Stimulated activated CD4-positive, alpha-beta T cell treated with anti-CD3 and anti-CD28 coated beads, TNF-alpha, amount 100 ng/mL, for 1 hour (primary cell): ENCODE measurements around the gene VDAC2.

ENCODE experiments used
- DNase-seq, 3 donors: peaks; one replicate each; pipeline ENCODE4 v3.0.0-alpha.2; 2020; ENCODE audit warnings: low read depth in 3 of 3, low spot score in 1 of 3

The VDAC2 gene

DNA sequence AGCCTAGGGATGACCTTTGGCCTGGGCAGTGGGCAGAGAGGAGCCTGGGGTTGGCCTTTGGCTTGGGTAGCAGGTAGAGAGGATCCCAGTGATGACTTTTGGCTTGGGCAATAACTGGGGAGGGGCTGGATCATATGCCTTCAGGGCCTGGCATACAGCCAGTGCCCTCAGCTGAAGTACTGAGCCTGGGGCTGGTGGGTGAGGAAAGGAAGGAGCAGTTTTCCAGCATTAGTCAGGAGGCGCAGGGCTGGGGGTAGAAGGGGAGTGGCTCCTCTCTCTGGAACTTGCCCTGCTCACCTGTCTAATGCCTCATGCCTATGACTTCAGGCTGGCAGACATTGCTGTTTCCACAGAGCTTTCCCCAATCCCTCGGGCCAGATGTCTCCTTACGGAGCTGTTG is 40.3 kb downstream of the VDAC2 start:
- no peak for DNase-seq

GRCh38 chr10:75253281-75254220 is 43.0 kb downstream of the VDAC2 start:
- DNase-seq: no peak

GRCh38 chr10:75254739-75255138 is 44.1 kb downstream of the VDAC2 start:
- no peak for DNase-seq

DNA sequence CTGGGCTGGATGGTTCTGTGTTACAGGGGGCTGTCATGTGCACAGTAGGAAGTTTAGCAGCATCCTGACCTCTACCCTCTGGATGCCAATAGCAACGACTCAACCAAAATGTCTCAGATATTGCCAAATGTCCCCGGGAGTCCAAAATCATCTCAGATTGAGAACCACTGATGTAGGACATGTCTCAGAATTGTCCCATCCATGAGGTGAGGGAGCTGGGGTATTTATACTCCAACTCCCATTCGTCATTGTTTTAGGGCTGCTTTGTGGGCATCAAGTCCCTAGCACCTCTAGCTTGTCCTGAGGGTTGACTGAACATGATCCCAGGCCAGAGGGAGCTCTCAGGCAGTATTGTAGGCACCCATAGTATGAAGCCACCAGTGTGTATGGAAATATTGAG is 50.4 kb downstream of the VDAC2 start:
- no peak for DNase-seq

DNA sequence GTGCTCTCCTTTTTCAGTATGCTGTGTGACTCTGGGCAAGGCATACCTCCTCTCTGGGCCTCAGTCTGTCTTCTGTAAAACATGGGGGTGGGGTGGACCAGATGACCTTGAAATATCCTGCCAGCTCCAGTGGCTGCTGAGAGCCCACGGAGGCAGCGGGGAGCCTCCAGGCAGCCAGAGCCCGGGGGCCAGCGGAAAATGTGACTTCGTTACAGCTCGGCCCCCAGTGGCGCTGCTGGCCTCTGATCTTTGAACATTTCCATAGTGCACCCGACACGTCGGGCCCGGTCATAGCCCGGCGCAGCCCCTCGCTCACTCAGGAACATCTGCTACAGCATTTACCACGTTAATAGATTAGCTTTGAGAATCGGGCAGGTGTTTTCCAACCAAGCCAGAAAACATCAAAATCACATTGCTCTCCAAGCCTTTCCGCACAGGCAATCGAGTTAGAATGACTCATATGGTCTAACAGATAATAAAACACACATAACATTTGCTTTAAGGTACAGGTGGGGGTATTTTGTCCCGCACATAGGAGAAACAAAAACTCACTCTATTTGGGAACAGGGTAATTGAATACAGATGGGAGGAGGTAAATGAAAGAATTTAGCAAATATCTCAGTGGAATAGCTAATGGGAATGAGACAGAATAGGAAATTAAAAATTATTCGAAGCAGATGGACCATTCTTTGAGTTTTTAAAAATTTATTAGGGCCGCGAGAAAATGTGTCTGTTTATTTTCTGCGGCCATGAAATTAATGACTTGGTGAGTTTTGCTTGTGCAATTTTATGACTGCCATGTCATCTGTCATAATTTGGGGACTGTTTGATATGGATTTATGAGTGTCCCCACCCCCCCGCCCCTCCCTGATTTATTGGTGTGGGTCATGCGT is 51.5 kb downstream of the VDAC2 start:
- no peak for DNase-seq

DNA sequence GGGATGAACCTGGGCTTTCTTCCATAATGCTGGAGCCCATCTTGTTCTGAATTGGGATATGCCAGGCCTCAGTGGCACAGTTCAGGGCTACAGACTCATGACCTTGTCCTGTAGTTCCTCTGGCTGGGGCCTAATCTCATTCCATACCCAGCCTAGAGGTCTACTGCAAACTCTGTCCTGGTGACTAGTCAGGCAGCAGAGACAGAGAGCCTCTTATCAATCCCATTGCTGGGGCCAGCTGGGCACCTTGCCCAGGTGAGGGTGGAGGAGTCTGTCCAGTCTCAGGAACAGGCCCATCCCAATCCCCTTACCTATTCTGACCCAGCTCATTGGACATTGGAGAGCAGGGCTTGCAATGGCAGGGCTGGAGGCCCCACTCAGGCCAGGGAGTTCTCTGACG is 53.2 kb downstream of the VDAC2 start:
- no peak for DNase-seq

GRCh38 chr10:75265856-75266255 is 55.3 kb downstream of the VDAC2 start:
- DNase-seq: no peak

- no peak for DNase-seq
Measured at GRCh38 chr10:75266945-75267344, 56.3 kb downstream of the VDAC2 start.

GRCh38 chr10:75269605-75270004 is 59.0 kb downstream of the VDAC2 start:
- no peak for DNase-seq

GRCh38 chr10:75272094-75272493 is 61.5 kb downstream of the VDAC2 start:
- no peak for DNase-seq

DNA sequence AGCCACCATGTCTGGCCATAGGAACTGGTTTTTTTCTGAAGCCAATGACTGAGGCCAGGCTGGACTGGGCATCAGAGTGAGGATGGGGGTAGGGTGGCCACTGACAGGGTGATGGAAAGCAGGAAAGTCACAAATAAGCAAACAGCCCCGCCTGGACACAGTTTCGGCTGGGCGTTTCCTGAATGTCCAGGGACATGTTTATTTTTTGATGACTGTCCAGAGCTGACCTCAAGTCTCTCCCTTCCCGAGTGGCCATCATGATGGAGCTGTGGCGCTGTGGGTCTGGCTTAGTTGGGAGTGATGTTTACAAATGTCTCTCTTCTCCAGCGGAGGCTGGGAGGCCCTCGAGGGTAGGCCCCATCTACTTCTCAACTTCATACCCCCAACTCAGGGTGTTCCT is 62.3 kb downstream of the VDAC2 start:
- no peak for DNase-seq

- no peak for DNase-seq
Measured at GRCh38 chr10:75276069-75276872, 65.7 kb downstream of the VDAC2 start.

DNA sequence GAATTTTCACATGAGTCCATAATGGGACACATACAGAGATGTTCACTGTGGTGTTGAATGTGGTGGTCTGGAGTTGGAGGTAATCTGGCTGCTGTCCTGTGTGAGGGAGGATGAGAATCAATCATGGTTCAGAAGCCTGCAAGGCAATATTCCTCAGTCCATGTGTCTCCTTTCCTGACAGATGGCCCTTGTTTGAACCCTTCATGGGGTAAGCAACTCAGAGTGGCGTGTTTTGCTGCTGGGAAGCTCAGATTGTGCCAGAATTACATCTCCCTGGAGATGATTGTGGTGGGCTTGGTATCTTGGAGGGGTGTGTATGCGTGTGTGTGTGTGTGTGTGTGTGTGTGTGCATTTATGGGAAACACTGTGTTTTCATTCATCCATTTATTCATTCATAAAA is 69.6 kb downstream of the VDAC2 start:
- no peak for DNase-seq
